ENCODE measurements around the gene MRPL53. TPM values are rescaled to one million over a fixed set of nuclear protein-coding genes. Genes with fewer than 3 reads are reported as not detected.

Gene MRPL53
- total RNA-seq, 4 donors from 2014 or later: 26.5 to 48.7 (median 41.5) TPM

DNA sequence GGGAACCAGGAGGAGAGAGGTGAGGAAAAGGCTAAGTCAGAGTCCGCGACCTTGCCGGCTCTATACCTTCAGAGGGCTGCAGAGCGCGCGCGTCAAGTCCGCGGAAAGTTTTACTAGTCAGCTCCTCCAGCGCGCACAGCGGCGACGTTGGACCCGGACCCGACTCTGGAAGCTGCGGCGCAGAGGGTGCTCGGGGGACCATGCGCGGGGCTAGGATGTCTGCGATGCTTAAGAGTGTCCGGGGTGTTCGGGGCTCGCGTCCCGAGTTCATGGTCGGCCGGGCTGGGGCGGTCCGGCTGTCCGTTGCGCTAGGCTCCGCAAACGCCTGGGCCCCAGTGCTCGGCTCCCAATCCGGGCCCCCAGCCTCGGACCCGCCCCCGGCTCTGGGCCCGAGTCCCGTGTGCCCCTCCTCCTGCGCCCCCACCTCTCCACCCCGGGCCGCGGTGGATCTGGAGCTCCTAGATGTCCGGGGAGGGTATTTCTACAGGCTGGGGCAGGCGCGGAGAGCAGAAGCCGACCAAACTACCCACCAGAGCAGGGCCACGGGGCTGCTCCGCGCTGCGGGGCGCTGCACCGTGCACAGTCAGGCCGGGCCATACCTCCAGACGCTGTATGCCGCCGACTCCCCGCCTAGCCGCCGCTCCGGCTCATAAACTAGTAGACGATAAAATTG lies 26.9 kb upstream of the MRPL53 start, which contains the start of gene LBX2:
Gene LBX2, minus strand, starts transcription at position 337 of the 673 bp plus-strand sequence. Its CDS starts 66 bp downstream, at position 271.
- DNase-seq: no peak
- H3K4me1 ChIP-seq: peaks cover 22 to 36% of the 10 kb centered on the region in 2 donors
- intact Hi-C loops (cut with DNase I; ENCODE audit: low total_unique reads) (no loop called here), in situ Hi-C loops (cut with MboI; ENCODE audit: low sequenced_read_pairs in 4 of 4) (no loop called here)
- H3K36me3 ChIP-seq: peaks cover 0 to 1% of the 10 kb centered on the region in 2 donors
- TF ChIP-seq POLR2A (IDR thresholded peaks at IDR 0.05): no peak
- TF ChIP-seq, protein P1, sequence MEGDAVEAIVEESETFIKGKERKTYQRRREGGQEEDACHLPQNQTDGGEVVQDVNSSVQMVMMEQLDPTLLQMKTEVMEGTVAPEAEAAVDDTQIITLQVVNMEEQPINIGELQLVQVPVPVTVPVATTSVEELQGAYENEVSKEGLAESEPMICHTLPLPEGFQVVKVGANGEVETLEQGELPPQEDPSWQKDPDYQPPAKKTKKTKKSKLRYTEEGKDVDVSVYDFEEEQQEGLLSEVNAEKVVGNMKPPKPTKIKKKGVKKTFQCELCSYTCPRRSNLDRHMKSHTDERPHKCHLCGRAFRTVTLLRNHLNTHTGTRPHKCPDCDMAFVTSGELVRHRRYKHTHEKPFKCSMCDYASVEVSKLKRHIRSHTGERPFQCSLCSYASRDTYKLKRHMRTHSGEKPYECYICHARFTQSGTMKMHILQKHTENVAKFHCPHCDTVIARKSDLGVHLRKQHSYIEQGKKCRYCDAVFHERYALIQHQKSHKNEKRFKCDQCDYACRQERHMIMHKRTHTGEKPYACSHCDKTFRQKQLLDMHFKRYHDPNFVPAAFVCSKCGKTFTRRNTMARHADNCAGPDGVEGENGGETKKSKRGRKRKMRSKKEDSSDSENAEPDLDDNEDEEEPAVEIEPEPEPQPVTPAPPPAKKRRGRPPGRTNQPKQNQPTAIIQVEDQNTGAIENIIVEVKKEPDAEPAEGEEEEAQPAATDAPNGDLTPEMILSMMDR (IDR thresholded peaks at IDR 0.05 in 4 of 5, conservative IDR thresholded peaks at IDR 0.05 in 1 of 5): no peak
- H3K27me3 ChIP-seq: peaks cover 42 to 70% (median 57%) of the 10 kb centered on the region in 3 donors
- H3K9me3 ChIP-seq: no peaks in the 10 kb centered on the region
- no peak within 1 kb of the TSS for H3K27ac ChIP-seq
- ATAC-seq: peak in 1 of 2 donors; percentile 10
- H3K4me3 ChIP-seq: peak within 1 kb of the TSS; percentile 28 to 48 (median 44)

DNA sequence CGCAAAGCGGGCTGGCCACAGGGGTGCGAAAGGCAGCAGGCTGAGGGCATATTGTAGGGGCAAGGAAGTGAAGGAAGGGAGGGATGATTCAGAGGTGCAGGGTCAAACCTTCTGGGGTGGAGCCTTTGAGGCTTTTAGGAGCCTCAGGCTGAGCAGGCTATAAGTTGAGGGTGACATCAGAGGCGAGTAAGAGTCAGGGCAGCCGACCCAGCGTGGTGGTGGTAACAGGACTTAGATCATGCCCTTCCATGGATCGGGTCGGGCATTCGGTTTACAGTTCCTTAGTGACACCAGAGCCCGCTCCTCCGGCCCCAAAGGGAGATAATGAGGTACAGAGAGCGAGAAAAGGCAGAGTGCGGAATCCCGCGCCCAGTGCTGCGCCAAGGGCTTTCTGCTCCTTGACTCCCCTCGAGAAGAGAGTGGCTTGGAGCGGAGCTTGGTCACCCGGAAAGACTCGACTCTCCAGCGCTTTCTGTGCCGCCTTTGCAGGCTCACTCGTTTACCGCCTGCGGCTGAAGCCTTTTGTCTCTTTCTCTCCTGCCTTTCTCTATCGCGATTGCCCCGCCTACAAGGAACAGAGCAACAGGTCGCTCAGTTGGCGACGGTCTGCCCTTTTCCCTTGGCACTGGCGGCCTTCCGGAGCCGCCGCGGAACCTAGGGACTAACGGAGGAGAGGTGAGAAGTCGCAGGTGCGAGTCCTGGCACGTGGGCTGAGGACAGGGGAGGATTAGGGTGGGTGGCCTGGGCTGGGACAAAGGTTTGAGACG lies 26.2 kb upstream of the MRPL53 start:
- Histone ChIP-seq H3K27ac (no peak overlapping the region), H3K4me1 (peaks cover 22 to 30% of the 10 kb centered on the region in 2 donors), H3K27me3 (peaks cover 42 to 67% (median 57%) of the 10 kb centered on the region in 3 donors), H3K4me3 (peak overlapping the region; percentile 32 to 48 (median 44)), H3K9me3 (no peaks in the 10 kb centered on the region), H3K36me3 (peaks cover 0 to 9% of the 10 kb centered on the region in 2 donors)
- ATAC-seq: peak in 1 of 2 donors; percentile 10
- intact Hi-C loops (cut with DNase I; ENCODE audit: low total_unique reads) (no loop called here), in situ Hi-C loops (cut with MboI; ENCODE audit: low sequenced_read_pairs in 4 of 4) (no loop called here)
- TF ChIP-seq POLR2A (IDR thresholded peaks at IDR 0.05): no peak
- TF ChIP-seq, protein P1 (IDR thresholded peaks at IDR 0.05 in 4 of 5, conservative IDR thresholded peaks at IDR 0.05 in 1 of 5): no peak
- no peak for DNase-seq

DNA sequence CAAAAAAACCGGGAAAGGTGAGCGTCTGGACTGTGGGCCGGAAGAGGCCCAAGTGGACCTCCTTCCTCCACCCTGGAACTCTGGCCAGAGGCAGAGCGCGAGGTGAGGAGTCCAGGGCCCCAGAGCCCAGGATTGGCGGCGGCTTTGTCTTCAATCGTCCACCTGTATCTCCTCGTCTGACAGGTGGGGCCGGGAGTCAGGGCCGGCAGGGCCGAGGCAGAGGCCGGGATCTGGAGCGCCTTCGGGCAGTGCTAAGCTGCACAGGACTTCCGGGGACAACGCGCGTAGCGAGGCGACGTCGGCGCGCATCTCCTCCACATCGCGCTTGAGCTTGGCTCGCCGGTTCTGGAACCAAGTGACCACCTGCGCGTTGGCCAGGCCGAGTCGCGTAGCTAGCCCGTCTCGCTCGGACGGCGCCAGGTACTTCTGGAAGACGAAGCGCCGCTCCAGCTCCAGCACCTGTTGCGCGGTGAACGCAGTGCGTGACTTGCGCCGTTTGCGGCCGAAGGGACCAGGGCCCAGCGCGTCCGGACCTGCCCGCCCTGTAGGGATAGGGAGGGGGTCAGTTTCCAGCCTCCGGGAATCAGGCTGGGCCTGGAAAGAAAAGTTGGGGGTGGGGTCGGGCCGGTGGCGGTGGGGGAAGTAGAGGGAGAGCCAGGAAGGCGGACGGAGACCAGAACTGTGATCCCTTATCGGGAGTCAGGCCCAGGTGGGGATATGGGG lies 25.5 kb upstream of the MRPL53 start:
- Histone ChIP-seq H3K4me1 (peaks cover 22 to 26% of the 10 kb centered on the region in 2 donors), H3K9me3 (no peaks in the 10 kb centered on the region), H3K36me3 (peaks cover 0 to 16% of the 10 kb centered on the region in 2 donors), H3K27ac (no peak overlapping the region), H3K27me3 (peaks cover 42 to 59% (median 51%) of the 10 kb centered on the region in 3 donors), H3K4me3 (peak overlapping the region; percentile 32 to 48 (median 44))
- no peak for TF ChIP-seq POLR2A (IDR thresholded peaks at IDR 0.05)
- TF ChIP-seq, protein P1 (IDR thresholded peaks at IDR 0.05 in 4 of 5, conservative IDR thresholded peaks at IDR 0.05 in 1 of 5): no peak
- in situ Hi-C loops (cut with MboI; ENCODE audit: low sequenced_read_pairs in 4 of 4): no loop called here
- no peak for DNase-seq
- intact Hi-C loops (cut with DNase I; ENCODE audit: low total_unique reads): no loop called here
- ATAC-seq: no peak

DNA sequence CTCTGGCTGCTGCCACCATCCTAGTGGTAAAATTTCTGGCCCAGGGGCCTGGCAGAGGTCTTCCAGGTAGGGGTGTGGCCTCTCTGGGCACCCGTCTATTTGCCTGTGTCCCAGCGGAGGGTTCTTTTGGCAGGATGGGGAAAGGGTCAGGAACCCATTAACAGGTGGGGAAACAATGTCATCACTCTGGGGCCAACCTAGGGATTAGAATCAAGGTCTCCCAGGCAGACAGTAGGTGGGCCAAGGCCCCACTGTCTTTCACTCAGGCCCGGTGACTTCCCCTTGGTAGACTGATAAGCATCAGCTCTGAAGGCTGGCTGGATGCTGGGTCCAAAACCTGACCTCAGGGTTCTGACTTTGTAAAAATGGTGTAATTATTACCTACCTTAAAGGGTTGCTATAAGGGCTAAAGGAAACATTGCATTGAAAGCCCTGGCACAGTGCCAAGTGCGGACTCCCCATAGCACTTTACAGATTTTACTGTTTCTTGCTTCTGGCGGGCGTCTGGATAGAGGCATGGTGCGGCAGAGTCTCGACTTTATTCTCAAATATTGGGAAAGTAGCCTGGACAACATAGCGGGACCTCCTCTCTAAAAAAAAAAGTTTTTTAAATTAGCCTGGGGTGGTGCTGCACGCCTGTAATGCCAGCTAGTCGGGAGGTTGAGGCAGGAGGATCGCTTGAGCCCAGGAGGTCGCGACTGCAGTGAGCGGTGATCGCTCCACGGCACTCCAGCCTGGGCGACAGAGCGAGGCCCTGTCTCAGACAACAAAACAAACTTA lies 24.7 kb upstream of the MRPL53 start:
- ATAC-seq: no peak
- H3K4me1 ChIP-seq: peaks cover 22% of the 10 kb centered on the region in 2 donors
- in situ Hi-C loops (cut with MboI; ENCODE audit: low sequenced_read_pairs in 4 of 4): no loop called here
- DNase-seq: no peak
- no peaks in the 10 kb centered on the region for H3K9me3 ChIP-seq
- no peak overlapping the region for H3K27ac ChIP-seq
- intact Hi-C loops (cut with DNase I; ENCODE audit: low total_unique reads): no loop called here
- peaks cover 0 to 23% of the 10 kb centered on the region in 2 donors for H3K36me3 ChIP-seq
- peaks cover 35 to 52% (median 45%) of the 10 kb centered on the region in 3 donors for H3K27me3 ChIP-seq
- TF ChIP-seq, protein P1 (IDR thresholded peaks at IDR 0.05 in 4 of 5, conservative IDR thresholded peaks at IDR 0.05 in 1 of 5): no peak
- no peak for TF ChIP-seq POLR2A (IDR thresholded peaks at IDR 0.05)
- peak overlapping the region in 3 of 4 donors; percentile 43 to 48 (median 44) for H3K4me3 ChIP-seq

All from gastrocnemius medialis (tissue), 4 donors.